ENCODE data around the gene CELSR1. TPM values are rescaled to one million over a fixed set of nuclear protein-coding genes. Genes with fewer than 3 reads are reported as not detected.

CELSR1 gene
- total RNA-seq, 3 donors from 2014 or later = 0.96 to 36.7 (median 21.2) TPM

DNA sequence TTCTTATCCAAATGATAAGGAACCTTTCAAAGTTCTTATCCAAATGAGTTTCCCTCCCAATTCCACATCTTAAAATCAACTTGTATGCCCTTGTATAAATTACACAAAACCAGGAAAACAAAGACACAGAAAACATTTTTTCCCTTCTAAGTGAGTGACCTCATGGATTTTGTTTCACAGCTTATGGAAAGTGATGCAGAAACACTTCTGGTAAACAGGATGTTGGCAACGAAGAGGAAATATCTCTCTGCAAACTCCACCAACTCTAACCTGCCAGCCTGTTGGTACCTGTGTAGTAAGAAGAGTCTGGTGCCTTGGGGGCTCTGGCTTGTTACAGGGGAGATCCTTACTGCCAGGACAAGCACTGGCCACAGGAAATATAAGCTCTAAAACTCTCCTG lies 57.0 kb downstream of the CELSR1 start:
- Histone ChIP-seq H3K27ac (no peak overlapping the region), H3K27me3 (no peaks in the 10 kb centered on the region), H3K36me3 (no peaks in the 10 kb centered on the region), H3K9me3 (no peaks in the 10 kb centered on the region), H3K4me3 (no peak overlapping the region), H3K4me1 (no peaks in the 10 kb centered on the region)
- DNase-seq (ENCODE audit: low spot score in 2 of 2) = no peak
- intact Hi-C loops (cut with DNase I; ENCODE audit: low total_unique reads) = no loop called here
- TF ChIP-seq POLR2AphosphoS5 (IDR thresholded peaks at IDR 0.05) (no peak), CTCF (IDR thresholded peaks at IDR 0.05) (no peak), POLR2A (IDR thresholded peaks at IDR 0.05) (no peak)

GRCh38 chr22:46479046-46479445 lies 58.4 kb downstream of the CELSR1 start:
- H3K4me1 ChIP-seq = no peaks in the 10 kb centered on the region
- TF ChIP-seq CTCF (IDR thresholded peaks at IDR 0.05) (no peak), POLR2A (IDR thresholded peaks at IDR 0.05) (no peak), POLR2AphosphoS5 (IDR thresholded peaks at IDR 0.05) (no peak)
- no peaks in the 10 kb centered on the region for H3K27me3 ChIP-seq
- no peak for DNase-seq (ENCODE audit: low spot score in 2 of 2)
- H3K4me3 ChIP-seq = no peak overlapping the region
- no peaks in the 10 kb centered on the region for H3K9me3 ChIP-seq
- intact Hi-C loops (cut with DNase I; ENCODE audit: low total_unique reads) = no loop called here
- no peaks in the 10 kb centered on the region for H3K36me3 ChIP-seq
- H3K27ac ChIP-seq = peak overlapping the region in 1 of 2 donors; percentile 12

DNA sequence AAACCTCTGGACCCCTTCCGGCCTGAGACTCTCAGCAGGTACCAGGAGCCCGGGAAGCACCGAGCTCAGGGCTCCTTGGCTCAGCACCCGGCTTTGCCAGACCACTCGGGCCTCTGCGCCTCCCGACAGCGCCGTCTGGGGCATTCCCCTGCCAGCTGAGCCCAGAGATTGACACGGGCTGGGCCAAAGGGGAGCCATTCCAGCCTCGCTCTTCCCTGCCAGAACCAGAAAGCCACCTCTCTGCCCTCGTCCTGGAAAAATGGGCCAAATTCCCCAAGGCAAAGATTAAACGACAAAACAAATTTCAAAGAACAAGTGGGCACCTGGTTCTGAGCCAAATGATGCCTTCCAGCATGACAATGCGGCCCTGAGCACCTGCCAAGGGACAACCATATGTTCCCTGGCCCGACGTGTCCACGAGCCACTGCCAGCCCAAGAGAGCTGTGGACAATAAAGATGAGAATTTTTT lies 59.3 kb downstream of the CELSR1 start:
- no peaks in the 10 kb centered on the region for H3K4me1 ChIP-seq
- intact Hi-C loops (cut with DNase I; ENCODE audit: low total_unique reads) = no loop called here
- H3K27ac ChIP-seq = peak overlapping the region; percentile 45 to 61
- H3K36me3 ChIP-seq = no peaks in the 10 kb centered on the region
- DNase-seq (ENCODE audit: low spot score in 2 of 2) = no peak
- H3K9me3 ChIP-seq = no peaks in the 10 kb centered on the region
- H3K4me3 ChIP-seq = no peak overlapping the region
- TF ChIP-seq POLR2A (IDR thresholded peaks at IDR 0.05) = no peak
- no peak for TF ChIP-seq CTCF (IDR thresholded peaks at IDR 0.05)
- no peak for TF ChIP-seq POLR2AphosphoS5 (IDR thresholded peaks at IDR 0.05)
- no peaks in the 10 kb centered on the region for H3K27me3 ChIP-seq

GRCh38 chr22:46476547-46476941 lies 60.9 kb downstream of the CELSR1 start:
- H3K36me3 ChIP-seq = no peaks in the 10 kb centered on the region
- no peak overlapping the region for H3K4me3 ChIP-seq
- intact Hi-C loops (cut with DNase I; ENCODE audit: low total_unique reads) = no loop called here
- no peaks in the 10 kb centered on the region for H3K4me1 ChIP-seq
- no peak overlapping the region for H3K27ac ChIP-seq
- H3K27me3 ChIP-seq = no peaks in the 10 kb centered on the region
- H3K9me3 ChIP-seq = no peaks in the 10 kb centered on the region
- TF ChIP-seq POLR2AphosphoS5 (IDR thresholded peaks at IDR 0.05) = no peak
- no peak for TF ChIP-seq CTCF (IDR thresholded peaks at IDR 0.05)
- no peak for TF ChIP-seq POLR2A (IDR thresholded peaks at IDR 0.05)
- DNase-seq (ENCODE audit: low spot score in 2 of 2) = no peak

DNA sequence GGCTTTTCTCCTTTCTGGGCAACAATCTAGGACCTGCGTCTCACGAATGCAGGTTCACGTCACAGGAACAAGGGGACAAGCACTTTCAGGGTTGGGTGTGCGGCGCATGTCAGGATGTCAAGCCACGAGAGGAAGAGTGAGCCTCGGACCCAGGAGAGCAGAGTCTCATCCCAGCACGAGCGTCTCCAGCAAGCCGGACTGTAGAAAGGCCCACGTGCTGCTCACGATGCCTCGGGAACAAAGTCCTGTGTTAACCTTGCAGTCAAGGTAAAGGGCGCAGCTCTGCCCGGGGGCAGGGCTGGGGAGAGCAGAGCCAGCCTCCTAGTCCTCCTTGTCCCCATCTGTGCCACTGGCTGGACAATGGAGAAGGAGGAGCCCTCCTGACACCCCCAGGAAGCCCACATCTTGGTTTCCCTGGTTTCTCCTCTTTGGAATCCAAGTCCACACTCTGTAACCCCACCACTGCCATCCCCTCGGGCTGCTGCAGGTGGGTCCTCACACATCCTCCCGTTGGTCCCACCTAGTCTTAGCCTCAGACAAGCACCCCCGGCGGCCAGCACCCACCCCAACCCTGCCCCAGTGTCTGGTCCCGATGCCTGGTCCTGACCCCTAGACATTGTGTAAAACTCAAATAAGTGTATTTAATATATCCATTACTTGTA lies 63.4 kb downstream of the CELSR1 start:
- TF ChIP-seq CTCF (IDR thresholded peaks at IDR 0.05) = no peak
- TF ChIP-seq POLR2A (IDR thresholded peaks at IDR 0.05) = no peak
- no peak for TF ChIP-seq POLR2AphosphoS5 (IDR thresholded peaks at IDR 0.05)
- Histone ChIP-seq H3K4me3 (no peak overlapping the region), H3K9me3 (no peaks in the 10 kb centered on the region), H3K36me3 (no peaks in the 10 kb centered on the region), H3K27me3 (no peaks in the 10 kb centered on the region), H3K4me1 (no peaks in the 10 kb centered on the region), H3K27ac (no peak overlapping the region)
- intact Hi-C loops (cut with DNase I; ENCODE audit: low total_unique reads) = no loop called here
- no peak for DNase-seq (ENCODE audit: low spot score in 2 of 2)
